A549 treated with AZD2906 at 1 μM for 4 hours (cell line): Measurements from ENCODE around the gene BMP6. TPM values are rescaled to one million over a fixed set of nuclear protein-coding genes. Genes with fewer than 3 reads are reported as not detected.

Source experiments
- total RNA-seq: library from RNA; stranded (reverse); fragments of 200-300 nt; extraction: Qiagen RNA extraction; gene quantifications from 5 replicates; pipeline ENCODE4 v1.2.3, GENCODE V29; 2022

BMP6 gene
- total RNA-seq, result 14.2 to 19.0 TPM (median 18.0 TPM) in 5 replicates

DNA sequence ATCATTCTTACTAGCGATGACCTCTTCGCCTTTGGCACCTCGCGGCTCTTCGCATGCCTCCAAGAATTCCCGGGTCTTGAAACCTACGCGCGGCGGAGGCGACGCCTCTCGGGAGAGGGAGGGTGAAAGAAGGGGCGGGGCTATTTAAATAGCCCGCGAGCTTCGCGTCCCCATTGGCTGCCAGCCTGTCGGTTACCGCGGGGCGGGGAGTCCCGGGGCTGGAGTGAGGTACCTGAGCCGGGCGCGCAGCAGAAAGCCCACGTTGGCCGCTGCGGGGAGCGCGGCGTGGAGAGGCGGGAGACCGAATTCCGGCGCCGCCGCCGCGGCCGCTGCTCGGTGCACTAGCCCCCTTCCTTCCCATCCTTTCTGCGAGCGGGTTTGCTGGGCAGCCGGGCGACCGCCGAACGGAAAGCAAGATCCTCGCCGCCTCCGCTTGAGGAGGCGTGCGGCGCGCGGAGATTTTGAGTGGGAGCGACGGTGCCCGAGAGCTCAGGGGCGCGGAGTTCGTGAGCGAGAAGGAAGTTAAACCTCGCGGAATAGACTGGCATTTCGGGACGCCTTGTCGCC is at the start of gene BMP6:
Gene BMP6, plus strand, starts transcription at position 251 of the 567 bp plus-strand sequence. CDS start 857 bp downstream, outside the sequence.

DNA sequence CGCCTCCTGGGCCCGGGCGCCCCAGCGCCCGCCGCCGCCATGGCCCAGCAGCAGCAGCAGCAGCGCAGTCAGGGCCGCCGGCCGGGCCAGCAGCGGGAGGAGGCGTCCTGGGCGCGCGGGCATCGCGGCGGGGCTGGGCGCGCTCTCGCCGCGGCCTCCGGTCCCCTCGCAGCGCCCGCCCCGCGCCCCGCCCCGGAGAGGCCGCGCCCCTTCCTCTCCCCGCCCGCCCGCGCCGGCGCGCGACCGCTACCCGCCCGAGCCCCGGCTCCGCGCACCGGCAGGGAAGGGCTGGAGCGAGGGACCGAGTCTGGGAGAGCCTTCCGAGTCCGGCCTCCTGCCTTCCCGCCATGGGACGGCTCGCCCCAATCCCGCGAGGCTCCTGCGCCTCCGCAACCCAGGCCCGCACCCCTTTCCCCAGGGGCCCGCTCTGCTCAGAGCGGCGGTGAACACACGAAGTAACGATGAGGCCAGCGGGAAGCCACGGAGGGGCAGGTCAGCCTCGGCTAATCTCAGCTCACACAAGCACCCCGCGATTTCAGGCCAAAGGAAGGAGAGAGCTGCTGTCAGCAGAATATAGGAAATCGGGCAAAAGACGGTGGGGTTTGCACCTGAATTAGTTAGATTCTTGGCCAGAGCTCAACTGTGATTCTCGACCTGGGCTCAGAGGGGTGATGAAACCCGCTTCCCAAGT is 184.9 kb downstream of the BMP6 start, which contains the start of gene TXNDC5:
Gene TXNDC5, minus strand, starts transcription at position 135 of the 691 bp plus-strand sequence. Its CDS starts 12 bp downstream, at position 123.

Other genes starting within 250 kb of the BMP6 start
- gene DSP, start 184.4 kb upstream of the BMP6 start, total RNA-seq, result 33.0 to 56.4 TPM (median 40.4 TPM) in 5 replicates
- gene SNRNP48, start 135.9 kb upstream of the BMP6 start, total RNA-seq, result 8.3 to 10.0 TPM (median 9.0 TPM) in 5 replicates
- gene TXNDC5, start 184.7 kb downstream of the BMP6 start, total RNA-seq, result 130 to 140 TPM (median 133 TPM) in 5 replicates